H1 (cell line): ENCODE measurements around the gene EGR4. TPM values are rescaled to one million over a fixed set of nuclear protein-coding genes. Genes with fewer than 3 reads are reported as not detected.

ENCODE experiments used
- ATF3 ChIP-seq: IDR thresholded peaks from 2 replicates; pipeline ENCODE4 v1.6.1; 2011; ENCODE audit warnings: low read depth, mild to moderate bottlenecking, low read length; ENCODE audit not compliant: insufficient read depth
- CBX8 ChIP-seq: fragments of 300-800, 300-1000 bp; sonication (generic); IDR thresholded peaks from 2 replicates; pipeline ENCODE4 v1.7.1; 2016; ENCODE audit warnings: low read depth, low read length, borderline replicate concordance
- CHD7 ChIP-seq: fragments of 300-600 bp; sonication (generic); IDR thresholded peaks from 2 replicates; pipeline ENCODE4 v1.7.1; 2012; ENCODE audit warnings: low read length, moderate library complexity, mild to moderate bottlenecking, inconsistent platforms; ENCODE audit not compliant: insufficient replicate concordance
- KDM1A ChIP-seq: fragments of 200-600, 300-600 bp; sonication (generic); IDR thresholded peaks from 2 replicates; pipeline ENCODE4 v1.7.1; 2016; ENCODE audit warnings: mild to moderate bottlenecking, low read length, borderline replicate concordance
- NANOG ChIP-seq: IDR thresholded peaks from 2 replicates; pipeline ENCODE4 v1.6.1; 2011; ENCODE audit warnings: low read length, low read depth, mild to moderate bottlenecking, inconsistent platforms; ENCODE audit not compliant: insufficient read depth, poor library complexity, severe bottlenecking
- POLR2AphosphoS5 ChIP-seq: IDR thresholded peaks from 2 replicates; pipeline ENCODE4 v1.6.1; 2011; ENCODE audit warnings: low read depth, low read length
- SAP30 ChIP-seq: fragments of 300-600 bp; sonication (generic); IDR thresholded peaks from 2 replicates; pipeline ENCODE4 v1.7.1; 2012; ENCODE audit warnings: low read length, moderate library complexity, mild to moderate bottlenecking, inconsistent platforms; ENCODE audit not compliant: insufficient read depth, insufficient replicate concordance
- SP4 ChIP-seq: IDR thresholded peaks from 2 replicates; pipeline ENCODE4 v1.6.1; 2012; ENCODE audit warnings: low read length, inconsistent platforms
- polyA plus RNA-seq, 7 experiments: library from polyadenylated mRNA; depleted of rRNA in 3 of 7; stranded (reverse) in 5 of 7; unstranded in 2 of 7; fragments of >200 nt in 5 of 7; fragments of 200-250 nt in 2 of 7; gene quantifications; 1 replicate in 5 of 7; 2 replicates in 1 of 7; 4 replicates in 1 of 7; pipeline versions ENCODE4 v1.2.1 to v1.2.3, GENCODE V29; 2011 to 2013; ENCODE audit warnings: missing spikeins in 2 of 7, mixed read lengths in 2 of 7
- total RNA-seq: library from RNA; stranded (reverse); fragmentation: NEBNext Ultra II Directional; extraction: Animal tissue kit (Norgen Biotek cat#: 25700); gene quantifications from 2 replicates; pipeline ENCODE4 v1.2.1, GENCODE V29; 2021

The EGR4 gene
- total and polyA plus RNA-seq, 2 of the 8 experiments (the other 6 are each of a cell fraction or from before 2014, with no cell fraction given) = 0.20 TPM; not detected in 1

GRCh38 chr2:73284296-73285158, 8.8 kb downstream of the EGR4 start, which contains the start of gene FBXO41 (continued):
- TF ChIP-seq CHD7 (no peak), ATF3 (no peak), NANOG (no peak), SAP30 (no peak), SP4 (no peak), CBX8 (no peak), POLR2AphosphoS5 (0 out of 2 replicates have a peak, but pooled peaks have one; percentile 21), KDM1A (no peak)
